SK-N-SH (cell line): ENCODE results near the gene GPR183. TPM values are rescaled to one million over a fixed set of nuclear protein-coding genes. Genes with fewer than 3 reads are reported as not detected.

Experiments used
- CTCF ChIA-PET: fragments of 300-600, 350-600 bp; formaldehyde crosslinking; extraction: SDS; loops from one replicate; lab custom pipeline; 2021; lab: Yijun Ruan, JAX
- POLR2A ChIA-PET: fragments of 350-600 bp; sonication (Branson Sonifier 250); formaldehyde crosslinking; extraction: SDS; loops from one replicate; lab custom pipeline; 2020; ENCODE audit warnings: antibody characterized with exemption, inconsistent platforms; lab: Yijun Ruan, JAX
- DNase-seq: peaks from one replicate; pipeline ENCODE4 v3.0.0; 2012
- H2AFZ ChIP-seq: fragments of 200-600 bp; sonication (generic); 2 replicates; pipeline ENCODE4 v1.8.1; 2016; ENCODE audit warnings: antibody characterized with exemption, mild to moderate bottlenecking, low read depth
- H3F3A ChIP-seq: fragments of 200-600 bp; sonication (generic); replicated peaks from 2 replicates; pipeline ENCODE3; 2016; ENCODE audit warnings: antibody characterized with exemption, mild to moderate bottlenecking; ENCODE audit not compliant: insufficient read depth
- H3K27ac ChIP-seq, 2 experiments: fragments of 200-500 bp in 1 of 2; fragments of 200-600 bp in 1 of 2; sonication (Bioruptor generic) in 1 of 2; sonication (generic), shearing (Covaris generic) in 1 of 2; 2 replicates each; pipeline versions ENCODE4 v1.5.1 to v1.6.1; 2014 to 2016; ENCODE audit warnings: low read depth in 2 of 2, inconsistent platforms in 1 of 2, low read length in 1 of 2, mild to moderate bottlenecking in 1 of 2, mixed read lengths in 1 of 2
- H3K27me3 ChIP-seq: fragments of 200-600 bp; sonication (generic), shearing (Covaris generic); 2 replicates; pipeline ENCODE4 v1.6.1; 2016; ENCODE audit warnings: mixed run types; ENCODE audit not compliant: insufficient read depth
- H3K36me3 ChIP-seq, 2 experiments: fragments of 200-500 bp in 1 of 2; fragments of 200-600 bp in 1 of 2; sonication (Bioruptor generic) in 1 of 2; sonication (generic) in 1 of 2; replicated peaks in 1 of 2; 2 replicates each; pipeline versions ENCODE3 to v1.5.1; 2014 to 2016; ENCODE audit warnings: low read length in 1 of 2, mild to moderate bottlenecking in 1 of 2; ENCODE audit not compliant: insufficient read depth in 2 of 2, control insufficient read depth in 1 of 2
- H3K4me1 ChIP-seq, 2 experiments: fragments of 200-500 bp in 1 of 2; fragments of 200-600 bp in 1 of 2; sonication (Bioruptor generic) in 1 of 2; sonication (generic), shearing (Covaris generic) in 1 of 2; 2 replicates each; pipeline versions ENCODE4 v1.5.1 to v1.6.1; 2014 to 2016; ENCODE audit warnings: low read depth in 1 of 2, low read length in 1 of 2, mixed run types in 1 of 2; ENCODE audit not compliant: insufficient read depth in 2 of 2, control insufficient read depth in 1 of 2
- H3K4me2 ChIP-seq: fragments of 200-600 bp; sonication (generic), shearing (Covaris generic); 2 replicates; pipeline ENCODE4 v1.6.1; 2017; ENCODE audit warnings: mixed run types
- H3K4me3 ChIP-seq, 2 experiments: fragments of 200-500 bp in 1 of 2; fragments of 200-600 bp in 1 of 2; sonication (Bioruptor generic) in 1 of 2; sonication (generic), shearing (Covaris generic) in 1 of 2; 2 replicates each; pipeline versions ENCODE4 v1.5.1 to v1.8.1; 2014 to 2016; ENCODE audit warnings: low read depth in 2 of 2, inconsistent platforms in 1 of 2, low read length in 1 of 2, mild to moderate bottlenecking in 1 of 2, mixed read lengths in 1 of 2, moderate library complexity in 1 of 2
- H3K79me2 ChIP-seq: fragments of 200-600 bp; sonication (generic); 2 replicates; pipeline ENCODE4 v1.8.1; 2017; ENCODE audit warnings: mild to moderate bottlenecking; ENCODE audit not compliant: insufficient read depth
- H3K9ac ChIP-seq: fragments of 200-600 bp; sonication (generic); 2 replicates; pipeline ENCODE4 v1.6.1; 2017; ENCODE audit warnings: mixed run types
- H3K9me2 ChIP-seq: fragments of 200-600 bp; sonication (generic); 2 replicates; pipeline ENCODE4 v1.6.1; 2017; ENCODE audit warnings: mixed run types
- H3K9me3 ChIP-seq: fragments of 200-600 bp; sonication (generic); 2 replicates; pipeline ENCODE4 v1.6.1; 2017; ENCODE audit warnings: mixed run types, mild to moderate bottlenecking, moderate library complexity
- H4K20me1 ChIP-seq: fragments of 200-600 bp; sonication (generic); 2 replicates; pipeline ENCODE4 v1.6.1; 2017; ENCODE audit warnings: mild to moderate bottlenecking, mixed run types; ENCODE audit not compliant: insufficient read depth
- ELF1 ChIP-seq: IDR thresholded peaks from 2 replicates; pipeline ENCODE4 v1.4.0; 2012
- EP300 ChIP-seq, 2 experiments: IDR thresholded peaks; 2 replicates each; pipeline versions ENCODE4 v1.4.0 to v1.6.1; 2012; ENCODE audit warnings: borderline replicate concordance in 1 of 2, low read depth in 1 of 2, low read length in 1 of 2
- FOSL2 ChIP-seq: IDR thresholded peaks from 2 replicates; pipeline ENCODE4 v1.4.0; 2012; ENCODE audit warnings: low read depth, mild to moderate bottlenecking, moderate library complexity, borderline replicate concordance
- MAX ChIP-seq: IDR thresholded peaks from 2 replicates; pipeline ENCODE4 v1.4.0; 2012; ENCODE audit warnings: low read depth
- MEF2A ChIP-seq: IDR thresholded peaks from 2 replicates; pipeline ENCODE4 v1.4.0; 2012; ENCODE audit warnings: low read depth, borderline replicate concordance
- MXI1 ChIP-seq: IDR thresholded peaks from 2 replicates; pipeline ENCODE4 v1.6.1; 2012; ENCODE audit warnings: mild to moderate bottlenecking, low read depth, low read length, improper control_type of control experiment
- NFIC ChIP-seq: IDR thresholded peaks from 2 replicates; pipeline ENCODE4 v1.4.0; 2012; ENCODE audit warnings: borderline replicate concordance
- POLR2AphosphoS5 ChIP-seq: IDR thresholded peaks from 2 replicates; pipeline ENCODE4 v1.6.1; 2012; ENCODE audit warnings: low read depth, low read length
- REST ChIP-seq: IDR thresholded peaks from 2 replicates; pipeline ENCODE4 v1.6.1; 2012; ENCODE audit warnings: mild to moderate bottlenecking, low read depth, low read length, moderate library complexity
- RXRA ChIP-seq: IDR thresholded peaks from 2 replicates; pipeline ENCODE4 v1.4.0; 2012; ENCODE audit warnings: low read depth, mild to moderate bottlenecking, borderline replicate concordance
- TAF1 ChIP-seq: IDR thresholded peaks from 2 replicates; pipeline ENCODE4 v1.6.1; 2012; ENCODE audit warnings: low read depth, mild to moderate bottlenecking, low read length, moderate library complexity, borderline replicate concordance
- WGBS: methylation state at CpG from one replicate; pipeline ENCODE4 v1.1.6; 2017; ENCODE audit warnings: low lambda C conversion rate; 5-methylcytosine and 5-hydroxymethylcytosine counted together
- polyA plus RNA-seq, 3 experiments: library from polyadenylated mRNA; depleted of rRNA; stranded (reverse); fragments of >200 nt; gene quantifications; 2 replicates each; pipeline ENCODE4 v1.2.3, GENCODE V29; 2012
- TF ChIP-seq, protein P1 (sequence below): IDR thresholded peaks from 2 replicates; pipeline ENCODE4 v1.4.0; 2012; ENCODE audit warnings: low read depth, borderline replicate concordance

The GPR183 gene
- polyA plus RNA-seq, 1 of the 3 experiments (the other 2 are of a cell fraction): 0.07 TPM

DNA sequence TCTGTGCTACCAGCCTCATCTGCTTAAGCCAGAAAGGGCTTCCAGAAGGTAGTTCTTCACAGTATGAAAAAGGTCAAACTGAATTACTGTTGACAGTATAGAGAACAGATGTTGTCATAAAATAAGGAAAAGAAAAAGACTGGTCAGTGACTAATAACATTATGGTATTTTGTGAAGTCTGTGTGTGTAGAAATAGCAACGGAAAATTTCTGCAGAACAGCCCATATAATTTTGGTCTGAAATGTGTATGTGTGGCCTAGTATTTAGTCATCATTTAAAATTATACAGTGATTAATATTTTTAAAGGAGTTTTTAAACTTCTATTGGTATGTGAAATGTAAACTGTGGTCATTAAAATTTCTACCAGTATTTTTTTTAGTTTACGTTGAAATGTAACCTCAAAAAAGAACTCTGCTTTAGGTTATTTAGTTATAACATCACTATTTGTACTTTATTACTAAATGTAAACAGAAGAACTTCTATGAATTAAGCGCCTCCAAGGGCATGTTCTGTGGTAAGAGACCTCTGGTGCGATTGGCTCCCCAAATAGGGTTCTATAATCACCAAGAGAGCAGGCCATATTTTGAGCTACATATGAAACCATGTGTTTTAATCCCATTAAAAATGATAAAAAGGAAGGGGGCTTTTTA is 3.3 kb upstream of the GPR183 start (continued):
- TF ChIP-seq REST (no peak), MEF2A (0 out of 2 replicates have a peak, but pooled peaks have one; percentile 24), MXI1 (0 out of 2 replicates have a peak, but pooled peaks have one; percentile 30)

DNA sequence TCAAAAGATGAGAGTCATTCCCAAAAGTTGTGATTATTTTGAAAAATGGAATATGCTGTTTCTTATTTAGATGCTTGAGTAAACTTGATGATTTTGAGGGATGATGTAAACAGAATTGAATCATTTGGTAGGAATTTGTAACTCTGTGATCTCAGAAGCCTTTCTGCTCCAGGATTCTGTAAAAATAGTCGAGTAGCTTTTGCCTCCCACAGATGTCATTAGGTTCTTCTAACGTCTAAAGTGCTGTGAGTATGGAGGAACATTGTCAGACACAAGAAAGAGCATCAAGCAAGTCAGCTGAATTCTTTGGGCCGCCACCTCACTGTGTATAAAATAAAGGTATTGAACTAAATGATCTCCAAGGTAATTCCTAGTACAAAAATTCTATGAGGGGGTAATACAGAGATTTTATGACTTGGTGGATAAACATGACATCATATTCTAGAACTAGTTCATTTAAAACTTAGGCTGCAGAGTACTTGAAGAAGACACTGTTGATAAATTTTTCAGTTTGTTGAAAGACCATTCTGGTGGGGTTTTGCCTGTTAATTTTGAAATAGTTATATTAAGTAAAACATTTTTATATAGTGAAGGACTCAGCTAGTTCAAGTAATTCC is 1.4 kb upstream of the GPR183 start:
- Histone ChIP-seq H3K4me2 (peak overlapping the region; percentile 75; the same call in 1 of the 2 replicates), H3K9me3 (no peaks in the 10 kb centered on the region), H4K20me1 (0 out of 2 replicates have a peak, but pooled peaks cover 5% of the 10 kb centered on the region), H3K4me1 (peaks cover 23 to 43% of the 10 kb centered on the region in 2 experiments), H3F3A (peaks cover 30% of the 10 kb centered on the region), H3K79me2 (peaks cover 6% of the 10 kb centered on the region; the same call in 1 of the 2 replicates)
- CTCF ChIA-PET: interaction anchor here (1.2 to 1.6 kb wide), 4 partner anchors 9 to 132 kb away, joined by 3 to 5 read pairs (median 3); no protein-coding TSS in a partner anchor
- DNase-seq: no peak
- TF ChIP-seq ELF1: no peak
- no peak for TF ChIP-seq MXI1
- TF ChIP-seq MAX: no peak
- no peak for TF ChIP-seq RXRA
- no peak for TF ChIP-seq POLR2AphosphoS5
- TF ChIP-seq EP300 (IDR thresholded peaks at IDR 0.05; ENCODE audit: borderline replicate concordance in 1 of 2, low read depth in 1 of 2, low read length in 1 of 2): no peak
- TF ChIP-seq NFIC: no peak
- TF ChIP-seq TAF1: no peak
- no peak for TF ChIP-seq FOSL2
- TF ChIP-seq, protein P1, sequence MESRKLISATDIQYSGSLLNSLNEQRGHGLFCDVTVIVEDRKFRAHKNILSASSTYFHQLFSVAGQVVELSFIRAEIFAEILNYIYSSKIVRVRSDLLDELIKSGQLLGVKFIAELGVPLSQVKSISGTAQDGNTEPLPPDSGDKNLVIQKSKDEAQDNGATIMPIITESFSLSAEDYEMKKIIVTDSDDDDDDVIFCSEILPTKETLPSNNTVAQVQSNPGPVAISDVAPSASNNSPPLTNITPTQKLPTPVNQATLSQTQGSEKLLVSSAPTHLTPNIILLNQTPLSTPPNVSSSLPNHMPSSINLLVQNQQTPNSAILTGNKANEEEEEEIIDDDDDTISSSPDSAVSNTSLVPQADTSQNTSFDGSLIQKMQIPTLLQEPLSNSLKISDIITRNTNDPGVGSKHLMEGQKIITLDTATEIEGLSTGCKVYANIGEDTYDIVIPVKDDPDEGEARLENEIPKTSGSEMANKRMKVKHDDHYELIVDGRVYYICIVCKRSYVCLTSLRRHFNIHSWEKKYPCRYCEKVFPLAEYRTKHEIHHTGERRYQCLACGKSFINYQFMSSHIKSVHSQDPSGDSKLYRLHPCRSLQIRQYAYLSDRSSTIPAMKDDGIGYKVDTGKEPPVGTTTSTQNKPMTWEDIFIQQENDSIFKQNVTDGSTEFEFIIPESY: no peak
- TF ChIP-seq, all 33 proteins: peak for 0
- H3K27me3 ChIP-seq: no peaks in the 10 kb centered on the region
- 59% methylated on average over 3 of the region's 3 CpGs for WGBS
- no peak overlapping the region for H3K4me3 ChIP-seq
- no peak overlapping the region for H2AFZ ChIP-seq
- peaks cover 0 to 5% of the 10 kb centered on the region in 2 experiments for H3K36me3 ChIP-seq
- H3K9me2 ChIP-seq: no peaks in the 10 kb centered on the region
- H3K27ac ChIP-seq: peak overlapping the region in 1 of 2 experiments; percentile 79; a peak in 3 of 4 replicates
- no peak overlapping the region for H3K9ac ChIP-seq
- POLR2A ChIA-PET: no interaction called here
